Midbrain (tissue), 1 donor: ENCODE data around the gene GCSAM.

ENCODE experiments used
- DNase-seq: peaks from one replicate; lab custom pipeline; 2025; lab: John Stamatoyannopoulos, UW

The GCSAM gene, protein sequence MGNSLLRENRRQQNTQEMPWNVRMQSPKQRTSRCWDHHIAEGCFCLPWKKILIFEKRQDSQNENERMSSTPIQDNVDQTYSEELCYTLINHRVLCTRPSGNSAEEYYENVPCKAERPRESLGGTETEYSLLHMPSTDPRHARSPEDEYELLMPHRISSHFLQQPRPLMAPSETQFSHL

DNA sequence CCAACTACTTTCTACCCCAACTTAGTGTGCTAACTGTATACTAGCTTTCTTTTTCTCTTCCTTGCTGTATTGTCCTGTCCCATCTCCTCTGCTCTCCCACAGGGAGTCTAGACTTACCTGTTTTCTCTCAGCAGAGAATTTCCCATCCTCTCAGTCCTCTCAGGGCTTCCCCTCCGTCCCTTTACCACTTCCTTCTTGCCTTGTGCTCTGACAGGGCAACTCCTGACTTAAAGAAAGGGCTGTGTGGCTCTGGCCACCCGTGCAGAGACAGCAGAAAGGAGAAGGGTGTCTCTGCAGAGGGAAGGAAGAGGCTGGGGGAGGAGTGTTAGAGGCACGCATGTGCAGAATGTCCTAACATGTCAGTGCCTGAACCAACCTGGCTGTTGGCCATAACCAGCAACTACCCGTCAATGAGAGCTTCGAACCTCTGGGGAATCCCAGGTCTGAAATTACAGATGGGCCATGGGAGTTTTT, at the start of gene GCSAM:
Gene GCSAM (minus strand): TSS at position 274 of the 474 bp plus-strand sequence. CDS start 128 bp downstream, at position 146.
- peak; percentile 38 for DNase-seq

DNA sequence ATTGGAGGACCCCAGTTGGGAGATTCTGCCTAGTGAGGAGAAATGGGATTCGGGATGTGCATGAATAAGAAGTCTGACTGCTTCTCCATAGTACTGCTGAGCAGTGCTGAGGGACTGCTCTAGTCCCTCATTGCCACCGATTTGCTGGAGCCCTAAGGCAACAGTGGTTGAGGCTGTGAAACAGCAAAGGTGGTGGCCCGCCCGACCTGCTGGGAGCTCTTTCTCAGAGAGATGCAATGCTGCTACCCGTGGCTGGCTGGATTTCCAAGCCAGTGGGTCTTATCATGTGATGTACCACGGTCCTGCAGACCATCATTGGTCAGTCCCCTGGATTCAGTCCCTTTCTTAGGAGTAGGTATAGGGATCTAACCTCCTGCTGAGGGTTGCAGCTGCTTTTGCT, 42.6 kb upstream of the GCSAM start:
- DNase-seq = no peak

DNA sequence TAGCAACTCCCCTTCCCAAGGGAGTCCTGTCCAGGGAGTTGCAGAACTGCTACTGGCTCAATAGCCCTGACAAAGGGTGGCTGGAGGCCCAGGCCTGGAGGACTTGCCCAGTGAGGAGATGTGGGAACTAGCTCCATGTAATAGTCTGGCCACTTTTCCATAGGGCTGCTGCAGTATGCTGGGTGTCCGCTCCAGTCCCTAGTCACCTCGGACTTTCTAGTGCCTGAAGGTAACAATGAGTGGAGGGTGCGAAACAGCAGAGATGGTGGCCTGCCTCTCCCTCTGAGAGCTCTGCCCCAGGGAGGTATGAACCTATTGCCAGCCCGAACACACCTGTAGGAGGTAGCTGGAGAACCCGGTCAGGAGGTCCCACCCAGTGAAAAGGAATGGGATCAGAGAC, 42.0 kb upstream of the GCSAM start:
- no peak for DNase-seq

DNA sequence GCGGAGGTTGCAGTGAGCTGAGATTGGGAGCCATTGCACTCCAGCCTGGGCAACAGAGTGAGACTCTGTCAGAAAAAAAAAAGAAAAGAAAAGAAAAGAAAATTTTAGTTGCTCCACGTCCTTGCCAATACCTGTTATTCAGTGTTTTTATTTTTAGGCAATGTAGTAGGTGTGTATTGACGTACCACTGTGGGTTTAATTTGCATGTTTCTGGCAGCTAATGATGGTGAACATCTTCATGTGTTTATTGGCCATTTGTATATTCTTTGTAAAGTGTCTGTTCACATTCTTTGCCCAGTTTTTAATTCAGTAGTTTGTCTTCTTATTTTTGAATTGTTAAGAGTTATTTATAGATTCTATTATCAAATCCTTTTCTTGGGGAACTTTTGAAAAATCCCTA, 38.1 kb upstream of the GCSAM start:
- DNase-seq = no peak

DNA sequence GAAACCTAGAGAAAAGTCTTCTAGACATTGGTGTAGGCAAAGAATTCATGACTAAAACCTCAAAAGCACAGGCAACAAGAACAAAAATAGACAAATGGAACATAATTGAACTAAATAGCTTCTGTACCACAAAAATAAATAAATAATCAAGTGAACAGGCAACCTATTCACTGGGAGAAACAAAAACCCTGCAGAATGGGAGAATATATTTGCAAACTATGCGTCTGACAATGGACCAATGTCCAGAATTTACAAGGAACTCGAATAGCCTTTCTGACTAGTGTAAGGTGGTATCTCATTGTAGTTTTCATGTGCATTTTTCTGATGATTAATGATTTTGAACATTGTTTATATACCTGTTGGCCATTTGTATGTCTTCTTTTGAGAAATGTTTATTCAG, 37.0 kb upstream of the GCSAM start:
- DNase-seq = peak; percentile 1

DNA sequence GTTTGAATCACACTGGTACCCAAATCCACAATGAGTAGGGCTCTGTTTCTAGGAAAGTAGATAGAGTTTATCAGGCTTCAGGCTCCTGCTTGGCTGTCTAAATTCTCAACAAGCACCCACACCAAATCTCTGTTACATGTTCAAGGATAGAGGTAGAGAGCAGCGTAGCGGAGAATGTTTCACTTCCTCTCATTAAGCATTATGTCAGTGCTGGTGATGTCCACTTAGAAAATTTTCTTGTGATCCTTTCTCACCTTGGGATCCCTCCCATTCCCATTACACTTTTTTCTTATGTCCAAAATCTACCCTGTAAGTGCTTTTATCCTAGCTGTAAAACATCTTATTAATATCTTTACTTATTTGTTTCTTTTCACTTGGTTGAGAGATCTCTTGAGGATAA, 34.7 kb upstream of the GCSAM start:
- DNase-seq = no peak

DNA sequence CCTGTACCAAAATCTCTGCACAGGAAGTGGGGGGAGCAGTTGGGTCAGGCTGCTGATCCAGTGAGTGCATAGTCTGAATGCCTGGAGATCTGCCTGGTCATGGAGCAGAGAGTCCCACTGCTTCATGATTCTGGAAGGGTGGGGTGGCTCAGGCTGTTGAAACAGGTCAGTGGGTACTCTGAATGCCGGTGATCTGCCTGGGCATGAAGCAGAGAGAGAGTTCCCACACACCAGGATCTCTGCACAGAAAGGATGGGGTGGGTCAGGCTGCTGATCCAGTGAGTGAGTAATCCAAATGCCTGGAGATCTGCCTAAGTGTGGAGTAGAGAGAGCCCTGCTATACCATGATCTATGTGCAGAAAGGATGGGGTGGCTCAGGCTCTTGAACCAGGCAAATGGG, 16.1 kb upstream of the GCSAM start:
- no peak for DNase-seq

DNA sequence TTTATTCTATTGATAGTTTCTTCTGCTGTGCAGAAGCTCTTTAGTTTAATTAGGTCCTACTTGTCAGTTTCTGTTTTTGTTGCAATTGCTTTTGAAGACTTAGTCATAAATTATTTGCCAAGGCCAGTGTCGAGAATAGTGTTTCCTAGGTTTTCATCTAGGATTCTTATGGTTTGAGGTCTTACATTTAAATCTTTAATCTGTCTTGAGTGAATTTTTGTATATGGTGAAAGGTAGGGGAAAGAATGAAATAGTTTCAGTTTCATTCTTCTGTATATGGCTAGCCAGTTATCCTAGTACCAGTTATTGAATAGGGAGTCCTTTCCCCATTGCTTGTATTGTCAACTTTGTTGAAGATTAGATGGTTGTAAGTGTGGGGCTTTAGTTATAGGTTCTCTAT, 10.6 kb upstream of the GCSAM start:
- DNase-seq = no peak

DNA sequence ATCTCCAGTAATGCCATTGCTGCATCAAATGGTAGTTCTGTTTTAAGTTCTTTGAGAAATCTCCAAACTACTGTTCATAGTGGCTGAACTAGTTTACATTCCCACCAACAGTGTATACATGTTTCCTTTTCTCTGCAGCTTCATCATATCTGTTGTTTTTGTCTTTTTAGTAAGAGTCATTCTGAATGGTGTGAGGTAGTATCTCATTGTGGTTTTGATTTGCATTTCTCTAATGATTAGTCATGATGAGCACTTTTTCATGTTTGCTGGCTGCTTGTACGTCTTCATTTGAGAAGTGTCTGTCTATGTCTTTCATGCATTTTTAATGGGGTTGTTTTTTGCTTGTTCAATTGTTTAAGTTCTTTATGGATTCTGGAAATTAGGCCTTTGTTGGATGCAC, 10.2 kb upstream of the GCSAM start:
- no peak for DNase-seq

DNA sequence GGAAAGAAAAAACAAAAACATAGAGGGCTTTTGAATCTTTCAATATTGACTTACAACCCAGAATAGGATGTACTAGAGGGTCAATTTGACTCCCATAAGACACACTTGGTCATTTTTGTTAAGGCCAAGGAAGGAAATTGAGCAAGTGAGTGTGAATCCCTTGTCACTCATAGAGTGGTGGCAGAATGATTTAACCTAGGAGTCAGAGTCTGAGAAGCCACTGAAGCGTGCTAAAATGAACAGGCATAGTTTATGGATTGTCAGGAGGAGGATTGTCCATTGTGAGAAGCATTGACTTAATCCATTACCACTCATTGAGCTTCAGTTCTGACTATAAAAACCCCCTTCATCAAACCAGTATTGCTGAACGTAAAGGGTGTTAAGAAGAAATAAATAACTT, 8.2 kb upstream of the GCSAM start:
- no peak for DNase-seq

DNA sequence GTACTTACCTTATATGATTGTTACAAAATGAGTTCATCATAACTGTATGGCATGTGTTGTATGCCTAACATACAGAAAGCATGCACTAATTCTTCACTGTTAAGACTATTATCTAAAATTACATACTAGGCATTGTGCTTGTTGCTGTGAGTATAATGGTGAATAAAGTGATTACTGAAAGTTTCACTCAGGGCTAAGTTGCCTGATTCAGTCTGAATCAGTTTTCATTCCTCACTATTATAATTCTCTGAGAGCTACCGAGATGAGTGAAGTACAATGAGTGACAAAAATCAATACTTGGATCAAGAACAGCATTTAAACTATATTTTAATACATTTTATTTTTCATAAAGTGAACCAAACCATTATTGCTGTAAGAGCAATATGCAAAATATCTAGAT, 7.5 kb upstream of the GCSAM start:
- no peak for DNase-seq

DNA sequence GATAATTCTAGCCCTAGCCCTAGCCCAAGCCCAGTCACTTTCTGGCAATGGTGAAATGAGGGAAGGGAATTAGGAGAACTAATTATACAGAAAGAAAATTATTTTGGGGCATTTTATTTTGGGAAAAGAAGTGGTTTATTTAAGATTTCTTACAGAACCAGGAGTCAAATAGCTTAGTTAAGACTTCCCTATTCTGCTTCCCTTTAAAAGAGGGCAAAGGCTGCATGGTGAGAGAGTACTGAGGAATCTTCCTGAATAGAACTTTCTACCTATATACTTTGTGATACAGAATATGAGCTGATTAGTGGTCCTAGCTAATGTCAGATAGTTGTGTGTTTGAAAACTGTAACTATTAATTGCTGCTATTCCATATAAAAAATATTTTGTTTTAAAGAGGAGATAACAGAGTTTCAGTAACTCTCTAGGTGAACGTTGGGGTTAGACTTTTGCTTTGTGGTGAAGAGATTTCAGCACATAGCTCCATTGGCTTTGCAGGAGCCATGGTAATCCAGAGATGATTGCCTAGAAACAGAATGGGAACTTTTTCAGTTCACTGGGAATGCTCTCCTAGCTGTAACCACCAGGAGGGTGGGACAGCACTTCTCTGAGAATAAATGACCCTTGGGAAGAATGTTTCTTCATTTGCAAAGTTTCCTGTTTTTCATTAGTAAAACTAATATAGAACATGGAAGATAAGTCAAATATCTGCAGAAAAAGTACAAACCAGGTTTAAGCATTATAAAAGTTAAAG, 5.3 kb upstream of the GCSAM start:
- DNase-seq = no peak

DNA sequence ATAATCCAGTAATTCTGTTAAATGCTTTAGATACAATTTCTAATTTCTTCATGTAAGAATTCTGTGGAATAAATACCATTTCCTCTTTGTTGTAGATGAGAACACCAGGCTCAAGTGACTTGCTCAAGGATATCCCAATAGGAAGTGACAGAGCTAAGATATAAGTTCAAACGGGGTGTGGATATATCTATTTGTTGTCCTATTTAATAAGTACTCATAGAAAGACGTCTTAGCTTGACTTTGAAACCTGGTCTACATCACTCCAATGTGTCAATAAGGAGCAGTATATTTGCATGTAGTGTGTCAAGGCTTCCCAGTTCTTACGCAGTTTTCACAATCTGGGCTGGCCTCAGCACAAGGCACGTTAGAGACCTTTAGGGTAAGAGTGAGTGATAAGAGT, 4.7 kb upstream of the GCSAM start:
- no peak for DNase-seq

DNA sequence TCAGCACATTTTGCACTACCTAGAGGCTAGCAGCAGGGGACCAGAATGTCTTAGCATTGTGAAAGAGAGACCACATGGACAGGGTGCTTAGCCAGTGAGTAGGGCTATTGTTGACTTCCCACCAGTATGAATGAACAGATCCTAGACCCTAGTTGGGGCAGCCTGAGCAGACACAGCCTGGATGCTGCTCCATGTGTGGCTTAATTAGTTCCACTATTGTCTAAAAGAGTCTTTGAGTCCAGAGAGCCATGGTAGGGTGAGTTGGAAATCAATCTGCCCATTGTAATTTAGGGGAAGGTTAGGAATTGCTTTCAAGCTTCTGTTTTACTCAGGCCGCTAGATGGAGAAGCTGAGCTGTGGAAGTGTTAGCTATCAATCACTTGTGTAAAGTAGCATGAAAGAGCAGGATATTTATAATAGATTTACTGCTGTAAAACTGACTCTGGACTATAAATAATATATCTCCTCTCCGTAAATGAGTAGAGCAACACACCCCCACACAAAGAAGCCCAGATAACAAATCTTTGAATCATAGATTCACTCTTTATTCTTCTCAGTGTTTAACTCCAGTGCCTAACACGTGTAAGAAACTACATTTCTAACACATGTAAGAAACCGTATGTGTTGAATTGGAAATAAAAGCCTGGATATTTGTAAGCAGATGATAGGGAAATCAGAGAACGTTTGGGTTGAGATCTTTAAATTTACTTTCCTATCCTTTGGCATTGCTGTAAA, 4.1 kb upstream of the GCSAM start:
- DNase-seq = peak; percentile 86

DNA sequence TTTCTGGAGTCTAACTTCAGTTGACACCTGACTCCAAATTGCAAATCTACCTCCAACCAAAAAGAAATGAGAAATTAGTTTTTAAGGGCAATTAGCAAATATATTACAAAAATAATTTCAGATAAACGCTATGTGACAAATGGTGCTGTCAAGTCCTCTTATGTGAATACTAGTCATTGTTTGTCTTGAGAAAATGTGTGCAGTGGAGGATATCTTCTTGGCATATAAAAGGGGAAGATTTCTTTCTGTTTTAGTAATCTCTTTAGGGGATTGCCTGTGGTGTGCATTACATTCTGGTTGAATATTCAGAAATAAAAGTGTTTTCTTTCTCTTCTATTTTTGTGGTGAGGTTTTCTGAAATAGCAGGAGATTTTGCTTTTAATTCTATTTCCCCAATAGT, 3.0 kb upstream of the GCSAM start:
- no peak for DNase-seq

DNA sequence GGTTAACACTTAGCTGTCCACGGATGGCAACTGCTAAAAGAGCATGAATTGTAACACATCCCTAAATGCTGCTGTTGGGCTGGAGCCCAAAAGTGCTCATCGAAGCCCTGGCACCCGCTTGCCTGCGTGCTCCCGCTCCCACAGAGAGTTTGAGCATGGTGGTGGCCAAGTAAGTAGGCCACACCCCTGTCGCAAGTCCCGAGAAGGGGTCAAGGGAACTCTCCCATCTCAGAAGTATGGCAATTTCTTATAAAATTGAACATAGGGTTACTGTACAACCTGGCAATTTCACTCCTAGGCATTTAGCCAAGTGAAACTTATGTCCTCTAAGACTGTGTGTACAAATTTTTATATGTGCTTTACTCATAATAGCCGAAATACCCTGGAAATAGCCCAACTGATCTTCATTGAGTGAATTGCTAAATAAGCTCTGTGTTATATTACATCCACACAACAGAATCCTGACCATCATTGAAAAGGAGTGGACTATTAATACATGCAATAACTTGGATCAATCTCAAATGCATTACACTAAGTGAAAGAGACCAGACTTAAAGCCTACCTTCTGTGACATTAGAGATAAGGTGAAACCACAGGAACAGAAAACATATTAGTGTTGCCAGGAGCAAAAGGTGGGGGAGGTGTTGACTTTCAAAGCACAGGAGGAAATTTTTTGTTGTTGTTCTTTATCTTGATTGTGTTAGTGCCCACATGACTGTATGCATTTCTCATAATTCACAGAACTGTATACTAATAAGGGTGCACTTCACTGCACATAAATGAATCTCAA, 1.5 kb upstream of the GCSAM start:
- DNase-seq = no peak

DNA sequence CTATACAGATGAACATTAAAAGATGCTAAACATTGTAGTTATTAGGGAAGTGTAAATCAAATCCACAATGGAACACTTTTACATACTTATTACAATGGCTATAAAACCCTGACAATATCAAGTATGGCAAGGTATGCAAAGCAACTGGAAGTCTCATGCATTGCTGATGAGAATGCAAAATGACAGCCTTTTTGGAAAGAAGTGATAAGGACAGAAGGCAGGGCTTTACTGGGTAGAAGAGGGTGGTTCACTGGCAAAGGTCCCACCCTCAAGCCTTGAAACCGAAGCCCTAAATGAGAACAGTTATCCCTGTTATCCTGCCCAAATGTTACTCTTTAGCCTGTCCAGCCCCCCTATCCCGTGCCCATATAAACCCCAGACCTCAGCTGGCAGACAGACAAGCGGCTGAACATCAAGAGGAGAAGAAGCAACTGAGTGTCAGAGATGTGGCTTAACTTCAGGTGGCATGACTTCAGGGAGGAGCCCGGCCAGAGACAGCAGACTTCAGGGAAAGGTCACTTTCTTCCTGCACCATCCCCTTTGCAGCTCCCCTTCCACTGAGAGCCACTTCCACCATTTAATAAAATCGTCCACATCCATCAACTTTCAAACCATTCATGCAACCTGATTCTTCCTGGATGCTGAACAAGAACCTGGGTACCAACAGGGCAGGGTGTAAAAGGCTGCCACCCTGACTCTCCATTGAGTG, 732 bp upstream of the GCSAM start:
- no peak for DNase-seq

DNA sequence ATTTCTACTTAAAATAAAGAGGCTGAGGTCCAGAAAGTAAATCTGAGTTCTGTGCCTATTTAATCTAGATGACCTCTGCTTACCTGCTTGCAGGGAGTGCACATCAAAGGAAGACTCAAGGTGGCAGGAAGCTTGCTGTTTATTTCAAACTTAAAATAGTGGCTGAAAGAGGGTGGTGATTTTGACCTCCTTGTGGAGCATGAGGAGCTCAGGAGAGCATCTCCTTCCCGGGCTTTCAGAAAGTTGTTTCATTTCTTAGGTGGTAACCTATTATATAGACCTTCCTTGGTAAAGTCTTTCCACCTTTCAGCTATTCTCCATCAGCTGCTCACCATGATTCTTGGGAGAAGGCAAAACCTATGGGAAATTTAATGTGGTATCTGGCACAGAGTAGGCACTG, 494 bp downstream of the GCSAM start:
- DNase-seq = no peak

DNA sequence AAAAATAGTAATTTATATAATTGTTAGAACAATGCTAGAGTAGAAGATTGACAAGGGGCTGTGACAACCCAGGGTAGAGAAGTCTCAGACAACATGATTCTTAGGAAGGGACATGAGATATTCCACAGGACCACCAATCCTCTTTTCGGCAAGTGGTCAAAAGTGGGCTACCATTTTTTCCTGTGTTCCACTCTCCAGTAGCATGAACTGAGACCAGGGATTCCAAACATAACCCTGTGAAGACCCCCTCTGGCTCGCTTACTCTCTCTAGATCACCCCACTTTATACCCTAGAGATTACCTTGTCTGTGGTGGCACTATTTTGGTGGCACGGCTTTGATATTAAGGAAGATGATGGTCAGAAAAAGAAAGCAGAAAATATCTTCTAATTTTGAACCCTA, 960 bp downstream of the GCSAM start:
- DNase-seq = no peak

DNA sequence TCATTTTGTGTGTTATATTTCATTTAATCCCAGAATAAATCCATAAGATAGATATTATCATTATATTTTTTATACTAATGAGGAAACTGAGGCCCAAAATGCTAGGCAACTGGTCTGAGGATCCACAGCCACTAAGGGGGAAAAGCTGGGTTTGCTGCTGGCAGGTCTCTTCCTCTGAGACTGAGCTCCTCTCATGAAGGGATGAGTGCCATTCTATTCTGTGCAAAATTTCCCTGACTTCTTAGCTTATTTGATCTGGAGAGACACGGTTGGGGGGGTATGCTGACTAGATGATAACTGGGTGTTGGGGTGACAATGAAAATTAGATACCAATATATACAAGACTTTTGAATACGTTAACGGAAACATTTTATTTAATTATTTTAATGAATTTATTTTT, 1.9 kb downstream of the GCSAM start:
- no peak for DNase-seq

DNA sequence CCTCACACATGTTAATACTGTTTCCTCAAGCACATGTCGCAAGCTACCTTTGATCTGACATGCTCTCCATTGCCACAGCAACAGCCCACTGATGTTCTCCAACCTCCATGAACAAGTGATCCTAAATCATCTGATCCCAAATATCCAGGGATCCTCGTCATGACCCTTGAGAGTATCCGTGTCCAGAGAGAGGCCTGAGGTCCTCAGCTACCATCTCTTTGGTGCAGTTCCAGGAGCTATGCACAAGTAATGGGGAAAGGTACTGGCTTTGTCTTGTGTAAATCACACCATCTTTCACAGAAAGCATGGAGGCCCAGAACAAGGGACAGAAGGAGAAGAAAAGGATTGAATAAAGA, 2.4 kb downstream of the GCSAM start:
- DNase-seq = no peak
